Gastrocnemius medialis (tissue), 4 donors: Measurements from ENCODE around the gene BBOF1. TPM values are rescaled to one million over a fixed set of nuclear protein-coding genes. Genes with fewer than 3 reads are reported as not detected.

Source experiments
- ATAC-seq, 2 donors: fragments of 150-250 bp; one replicate each; pipeline ENCODE4 v1.9.1; 2016
- DNase-seq, 2 donors: peaks; one replicate each; pipeline ENCODE4 v3.0.0-alpha.2; 2019
- H3K27ac ChIP-seq, 4 donors: fragments of 200-600 bp; sonication (generic); 1 replicate in 1 of 4; 2 replicates in 3 of 4; pipeline ENCODE4 v1.5.1; 2016 to 2018; ENCODE audit warnings: mild to moderate bottlenecking in 2 of 4, moderate library complexity in 1 of 4
- H3K27me3 ChIP-seq, 3 donors: fragments of 200-600 bp; sonication (generic) in 2 of 3; 1 replicate in 1 of 3; 2 replicates in 2 of 3; pipeline versions ENCODE4 v1.5.1 to v1.6.0; 2016 to 2019; ENCODE audit warnings: mild to moderate bottlenecking in 1 of 3, moderate library complexity in 1 of 3
- H3K36me3 ChIP-seq, 2 donors: fragments of 200-600 bp; sonication (generic) in 1 of 2; one replicate each; pipeline ENCODE4 v1.5.1; 2017 to 2018
- H3K4me1 ChIP-seq, 2 donors: fragments of 200-600 bp; sonication (generic) in 1 of 2; one replicate each; pipeline ENCODE4 v1.5.1; 2016 to 2017; ENCODE audit warnings: mild to moderate bottlenecking in 2 of 2
- H3K4me3 ChIP-seq, 4 donors: fragments of 200-600 bp; sonication (generic) in 3 of 4; 1 replicate in 1 of 4; 2 replicates in 3 of 4; pipeline ENCODE4 v1.5.1; 2016 to 2019; ENCODE audit warnings: mild to moderate bottlenecking in 2 of 4
- H3K9me3 ChIP-seq, 3 donors: fragments of 200-600 bp; sonication (generic) in 2 of 3; 1 replicate in 1 of 3; 2 replicates in 2 of 3; pipeline ENCODE4 v1.5.1; 2016 to 2019
- POLR2A ChIP-seq, 2 donors: fragments of 450-650 bp; IDR thresholded peaks; one replicate each; pipeline ENCODE4 v1.6.1; 2017; ENCODE audit warnings: antibody characterized with exemption in 2 of 2, mild to moderate bottlenecking in 2 of 2, moderate library complexity in 2 of 2
- in situ Hi-C, 4 donors: fragments of 200-750 bp; cut with MboI; loops; one replicate each; pipeline versions ENCODE4 v1.15.0 to v1.8.0; 2017; ENCODE audit warnings: low sequenced_read_pairs in 4 of 4
- intact Hi-C: fragments of 100-400 bp; cut with DNase I; formaldehyde crosslinking; loops from one replicate; pipeline ENCODE4 v1.15.1; 2023; ENCODE audit warnings: low total_unique reads
- total RNA-seq, 4 donors: library from RNA; depleted of rRNA; stranded (reverse); fragments of >200 nt; gene quantifications; one replicate each; pipeline versions ENCODE4 v1.1.0 to v1.2.3, GENCODE V29; 2016
- TF ChIP-seq, protein P1 (sequence below), 5 experiments: fragments of 450-650 bp in 3 of 5; fragments of 200-600 bp in 2 of 5; sonication (generic) in 2 of 5; IDR thresholded peaks in 4 of 5; conservative IDR thresholded peaks in 1 of 5; 1 replicate in 4 of 5; 2 replicates in 1 of 5; pipeline ENCODE4 v1.5.1; 2016 to 2019; ENCODE audit warnings: antibody characterized with exemption in 5 of 5, mild to moderate bottlenecking in 3 of 5, moderate library complexity in 3 of 5

Gene BBOF1, protein sequence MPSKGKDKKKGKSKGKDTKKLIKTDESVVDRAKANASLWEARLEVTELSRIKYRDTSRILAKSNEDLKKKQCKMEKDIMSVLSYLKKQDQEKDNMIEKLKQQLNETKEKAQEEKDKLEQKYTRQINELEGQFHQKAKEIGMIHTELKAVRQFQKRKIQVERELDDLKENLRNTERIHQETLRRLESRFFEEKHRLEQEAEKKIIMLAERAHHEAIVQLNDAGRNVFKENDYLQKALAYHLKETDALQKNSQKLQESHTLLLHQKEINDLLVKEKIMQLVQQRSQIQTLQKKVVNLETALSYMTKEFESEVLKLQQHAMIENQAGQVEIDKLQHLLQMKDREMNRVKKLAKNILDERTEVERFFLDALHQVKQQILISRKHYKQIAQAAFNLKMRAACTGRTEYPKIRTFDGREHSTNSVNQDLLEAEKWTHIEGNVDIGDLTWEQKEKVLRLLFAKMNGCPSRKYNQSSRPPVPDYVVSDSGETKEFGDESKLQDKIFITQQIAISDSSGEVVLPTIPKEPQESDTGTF
- total RNA-seq = 1 to 10 TPM in 3 of 4 donors, under 1 TPM in 1; 0.95 to 8.7 (median 1.9) TPM

DNA sequence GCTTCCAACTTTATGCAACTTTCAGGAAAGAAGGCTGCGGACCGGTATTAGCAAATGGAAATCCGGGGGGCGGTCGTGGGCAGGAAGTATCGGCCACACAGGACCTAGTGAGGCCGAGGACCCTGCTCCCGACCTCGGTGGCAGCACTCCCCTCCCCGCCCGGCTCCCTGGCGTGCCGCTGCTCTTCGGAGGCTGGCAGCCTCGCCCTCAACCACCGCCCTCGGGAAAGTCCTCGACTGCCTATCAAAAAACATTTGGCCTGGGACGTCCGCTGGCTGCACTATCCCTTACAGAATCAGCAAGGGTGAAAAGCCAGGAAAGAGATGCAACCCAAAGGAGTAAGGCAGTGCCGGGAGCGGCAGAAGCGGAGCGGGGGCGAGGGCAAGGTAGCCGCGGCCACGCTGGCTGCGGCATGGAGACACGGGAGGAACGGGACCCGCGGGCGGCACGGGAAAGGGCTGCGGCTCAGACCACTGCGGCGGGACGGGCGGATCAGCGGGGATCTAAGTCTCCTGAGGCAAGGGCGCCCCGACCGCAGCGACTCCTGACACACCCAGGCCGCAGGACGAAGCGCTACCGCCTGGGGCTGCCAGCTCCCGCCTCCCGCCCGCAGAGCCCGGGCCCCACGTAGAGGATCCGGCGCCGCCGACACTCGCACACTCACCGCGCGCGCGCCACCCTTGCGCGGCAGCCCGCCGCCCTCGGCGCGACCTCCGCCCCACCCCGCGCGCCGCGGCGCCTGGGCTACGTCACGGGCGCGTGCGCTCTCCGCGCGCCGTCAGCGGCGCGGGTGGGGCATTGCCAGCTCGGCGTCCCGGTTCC lies at the start of gene BBOF1, which contains the start of gene ENTPD5:
Gene BBOF1, plus strand, starts transcription at position 764 of the 822 bp plus-strand sequence. CDS start 130 bp downstream, outside the sequence.
Gene ENTPD5, minus strand, starts transcription at position 703 of the 822 bp plus-strand sequence. CDS start 31,186 bp downstream, outside the sequence.
- H3K27me3 ChIP-seq = no peaks in the 10 kb centered on the region
- no peaks in the 10 kb centered on the region for H3K9me3 ChIP-seq
- in situ Hi-C loops (no loop called here), intact Hi-C loops (loop anchor here (1.0 to 5.0 kb wide), 7 partner anchors 20 to 560 kb away; partner anchors contain the start of genes ALDH6A1, COQ6, FAM161B and ISCA2)
- H3K27ac ChIP-seq = peak within 1 kb of the TSS; percentile 90 to 100 (median 98)
- H3K36me3 ChIP-seq = no peaks in the 10 kb centered on the region
- H3K4me1 ChIP-seq = peaks cover 6 to 12% of the 10 kb centered on the region in 2 donors
- DNase-seq (peak; percentile 70 to 83), ATAC-seq (peak; percentile 92 to 95)
- peak within 1 kb of the TSS; percentile 66 to 94 (median 86) for H3K4me3 ChIP-seq
- TF ChIP-seq POLR2A (IDR thresholded peaks at IDR 0.05) = peak; percentile 93 to 95
- TF ChIP-seq, protein P1, sequence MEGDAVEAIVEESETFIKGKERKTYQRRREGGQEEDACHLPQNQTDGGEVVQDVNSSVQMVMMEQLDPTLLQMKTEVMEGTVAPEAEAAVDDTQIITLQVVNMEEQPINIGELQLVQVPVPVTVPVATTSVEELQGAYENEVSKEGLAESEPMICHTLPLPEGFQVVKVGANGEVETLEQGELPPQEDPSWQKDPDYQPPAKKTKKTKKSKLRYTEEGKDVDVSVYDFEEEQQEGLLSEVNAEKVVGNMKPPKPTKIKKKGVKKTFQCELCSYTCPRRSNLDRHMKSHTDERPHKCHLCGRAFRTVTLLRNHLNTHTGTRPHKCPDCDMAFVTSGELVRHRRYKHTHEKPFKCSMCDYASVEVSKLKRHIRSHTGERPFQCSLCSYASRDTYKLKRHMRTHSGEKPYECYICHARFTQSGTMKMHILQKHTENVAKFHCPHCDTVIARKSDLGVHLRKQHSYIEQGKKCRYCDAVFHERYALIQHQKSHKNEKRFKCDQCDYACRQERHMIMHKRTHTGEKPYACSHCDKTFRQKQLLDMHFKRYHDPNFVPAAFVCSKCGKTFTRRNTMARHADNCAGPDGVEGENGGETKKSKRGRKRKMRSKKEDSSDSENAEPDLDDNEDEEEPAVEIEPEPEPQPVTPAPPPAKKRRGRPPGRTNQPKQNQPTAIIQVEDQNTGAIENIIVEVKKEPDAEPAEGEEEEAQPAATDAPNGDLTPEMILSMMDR (IDR thresholded peaks at IDR 0.05 in 4 of 5, conservative IDR thresholded peaks at IDR 0.05 in 1 of 5) = peak in 1 of 5 experiments; percentile 23

DNA sequence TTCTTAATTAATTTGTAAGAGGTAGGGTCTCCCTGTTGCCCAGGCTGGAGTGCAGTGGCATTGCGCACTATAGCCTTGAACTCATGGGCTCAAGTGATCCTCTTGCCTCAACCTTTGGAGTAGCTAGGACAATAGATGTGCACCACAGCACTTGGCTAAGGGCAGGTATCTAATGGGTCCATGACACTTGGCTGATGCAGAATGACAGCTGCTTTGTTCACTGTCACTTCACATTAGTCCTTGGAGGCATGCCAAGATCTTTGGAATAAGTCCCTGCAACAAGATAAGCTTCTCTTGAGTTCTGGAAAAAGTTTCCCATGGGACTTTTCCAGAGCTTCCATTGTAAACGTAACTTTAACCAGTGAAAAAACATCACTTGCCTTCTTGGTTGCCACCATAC lies 45.7 kb upstream of the BBOF1 start:
- DNase-seq (peak; percentile 15 to 32), ATAC-seq (peak; percentile 74 to 83)
- Histone ChIP-seq H3K9me3 (no peaks in the 10 kb centered on the region), H3K36me3 (peaks cover 0 to 32% of the 10 kb centered on the region in 2 donors), H3K27me3 (no peaks in the 10 kb centered on the region), H3K4me3 (no peak overlapping the region), H3K27ac (peak overlapping the region in 2 of 4 donors; percentile 31 to 41), H3K4me1 (peaks cover 13 to 15% of the 10 kb centered on the region in 2 donors)
- in situ Hi-C loops = no loop called here
- TF ChIP-seq, protein P1 (IDR thresholded peaks at IDR 0.05 in 4 of 5, conservative IDR thresholded peaks at IDR 0.05 in 1 of 5) = no peak
- TF ChIP-seq POLR2A (IDR thresholded peaks at IDR 0.05) = no peak
- intact Hi-C loops = no loop called here

DNA sequence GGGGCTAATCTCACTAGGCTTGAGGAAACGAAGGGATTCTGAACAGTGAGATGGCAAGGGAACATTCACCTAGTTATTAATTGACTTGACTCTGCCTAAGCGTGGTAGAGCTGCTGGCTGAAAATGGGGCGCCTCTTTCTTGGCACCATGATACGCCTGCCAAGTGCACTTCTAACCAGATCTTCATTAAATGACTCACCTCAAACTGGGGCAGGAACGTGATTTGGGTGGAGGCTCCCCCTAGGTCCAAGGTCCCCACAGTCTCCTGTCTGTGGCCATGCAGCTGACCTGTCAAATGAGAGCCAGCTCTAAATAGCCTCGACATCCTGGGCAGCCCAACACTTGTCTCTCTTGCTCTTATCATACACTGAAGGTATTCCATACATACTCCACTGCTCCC lies 43.0 kb upstream of the BBOF1 start:
- DNase-seq (no peak), ATAC-seq (no peak)
- in situ Hi-C loops = no loop called here
- intact Hi-C loops = no loop called here
- TF ChIP-seq, protein P1 (IDR thresholded peaks at IDR 0.05 in 4 of 5, conservative IDR thresholded peaks at IDR 0.05 in 1 of 5) = no peak
- TF ChIP-seq POLR2A (IDR thresholded peaks at IDR 0.05) = no peak
- H3K4me3 ChIP-seq = no peak overlapping the region
- peaks cover 0 to 8% of the 10 kb centered on the region in 2 donors for H3K36me3 ChIP-seq
- peaks cover 13 to 15% of the 10 kb centered on the region in 2 donors for H3K4me1 ChIP-seq
- H3K27ac ChIP-seq = no peak overlapping the region
- H3K27me3 ChIP-seq = no peaks in the 10 kb centered on the region
- no peaks in the 10 kb centered on the region for H3K9me3 ChIP-seq

DNA sequence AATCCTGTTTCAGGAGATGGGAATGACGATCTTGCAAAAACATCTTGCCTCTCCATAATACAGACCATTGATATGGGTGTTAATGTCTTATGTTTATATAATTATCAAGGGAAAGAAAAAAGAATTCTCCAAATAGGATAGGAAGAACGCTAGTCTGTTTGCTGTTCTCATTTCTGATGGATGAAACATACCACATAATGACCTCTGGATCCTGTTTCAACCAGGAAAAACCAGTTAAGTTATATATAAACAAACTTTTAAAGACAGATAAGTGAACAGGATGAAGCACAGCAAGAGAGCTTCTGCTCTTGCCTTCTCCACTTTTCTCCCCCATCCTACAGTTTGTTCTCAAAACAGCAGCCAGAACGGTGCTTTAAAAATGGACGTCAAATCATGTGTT lies 41.3 kb upstream of the BBOF1 start:
- TF ChIP-seq, protein P1 (IDR thresholded peaks at IDR 0.05 in 4 of 5, conservative IDR thresholded peaks at IDR 0.05 in 1 of 5) = no peak
- no peak for TF ChIP-seq POLR2A (IDR thresholded peaks at IDR 0.05)
- H3K36me3 ChIP-seq = peaks cover 0 to 7% of the 10 kb centered on the region in 2 donors
- ATAC-seq (no peak), DNase-seq (no peak)
- no peak overlapping the region for H3K27ac ChIP-seq
- no peaks in the 10 kb centered on the region for H3K9me3 ChIP-seq
- in situ Hi-C loops (no loop called here), intact Hi-C loops (no loop called here)
- H3K4me1 ChIP-seq = peaks cover 11 to 13% of the 10 kb centered on the region in 2 donors
- H3K27me3 ChIP-seq = no peaks in the 10 kb centered on the region
- no peak overlapping the region for H3K4me3 ChIP-seq
